SU-DHL-6 (cell line): ENCODE results near the gene ANKRD29.

Experiments used
- CTCF ChIP-seq: fragments of 200-600 bp; sonication (generic); IDR thresholded peaks from one replicate; pipeline ENCODE4 v1.5.1; 2017; ENCODE audit warnings: antibody characterized with exemption, mild to moderate bottlenecking, low read length, moderate library complexity; ENCODE audit not compliant: insufficient read depth, poor library complexity, severe bottlenecking
- EZH2phosphoT487 ChIP-seq: fragments of 200-600 bp; sonication (generic), shearing (Covaris generic); conservative IDR thresholded peaks from 2 replicates; pipeline ENCODE4 v1.6.1; 2018; ENCODE audit warnings: mild to moderate bottlenecking, antibody characterized with exemption, low read length, moderate library complexity, mixed read lengths

GRCh38 chr18:23689031-23689615 lies 26.4 kb upstream of the ANKRD29 start, which contains the start of gene LAMA3:
- no peak for TF ChIP-seq CTCF
- no peak for TF ChIP-seq EZH2phosphoT487
